Measurements from ENCODE around the gene GNL1.

DNA sequence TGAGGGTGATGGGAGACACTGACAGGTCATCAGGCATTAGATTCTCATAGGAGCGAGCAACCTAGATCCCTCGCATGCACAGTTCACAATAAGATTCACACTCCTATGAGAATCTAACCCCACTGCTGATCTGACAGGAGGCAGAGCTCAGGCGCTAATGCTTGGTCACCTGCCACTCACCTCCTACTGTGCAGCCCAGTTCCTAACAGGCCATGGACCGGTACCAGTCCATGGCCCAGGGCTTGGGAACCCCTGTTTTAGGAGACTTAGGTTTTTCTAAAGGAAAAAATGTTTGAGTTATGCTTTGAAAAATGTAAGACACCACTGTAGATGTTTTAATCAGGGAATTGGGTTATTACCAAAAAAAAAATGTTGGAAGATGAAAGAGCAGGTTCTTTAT, 60.3 kb downstream of the GNL1 start:
- TF ChIP-seq POLR2AphosphoS5 (IDR thresholded peaks at IDR 0.05; ENCODE audit: low read depth, low read length), result no peak
- TF ChIP-seq, protein P1, sequence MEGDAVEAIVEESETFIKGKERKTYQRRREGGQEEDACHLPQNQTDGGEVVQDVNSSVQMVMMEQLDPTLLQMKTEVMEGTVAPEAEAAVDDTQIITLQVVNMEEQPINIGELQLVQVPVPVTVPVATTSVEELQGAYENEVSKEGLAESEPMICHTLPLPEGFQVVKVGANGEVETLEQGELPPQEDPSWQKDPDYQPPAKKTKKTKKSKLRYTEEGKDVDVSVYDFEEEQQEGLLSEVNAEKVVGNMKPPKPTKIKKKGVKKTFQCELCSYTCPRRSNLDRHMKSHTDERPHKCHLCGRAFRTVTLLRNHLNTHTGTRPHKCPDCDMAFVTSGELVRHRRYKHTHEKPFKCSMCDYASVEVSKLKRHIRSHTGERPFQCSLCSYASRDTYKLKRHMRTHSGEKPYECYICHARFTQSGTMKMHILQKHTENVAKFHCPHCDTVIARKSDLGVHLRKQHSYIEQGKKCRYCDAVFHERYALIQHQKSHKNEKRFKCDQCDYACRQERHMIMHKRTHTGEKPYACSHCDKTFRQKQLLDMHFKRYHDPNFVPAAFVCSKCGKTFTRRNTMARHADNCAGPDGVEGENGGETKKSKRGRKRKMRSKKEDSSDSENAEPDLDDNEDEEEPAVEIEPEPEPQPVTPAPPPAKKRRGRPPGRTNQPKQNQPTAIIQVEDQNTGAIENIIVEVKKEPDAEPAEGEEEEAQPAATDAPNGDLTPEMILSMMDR (IDR thresholded peaks at IDR 0.05), result no peak

All from SK-N-SH (cell line).